T-helper 1 cell treated with Interleukin-12 subunit alpha and Interleukin-12 subunit beta and Interleukin-4 antibody, amounts not matched to agents 30 ng/mL and 1 ng/mL, for 36 hours (primary cell): ENCODE results near the gene TNFRSF9. TPM values are rescaled to one million over a fixed set of nuclear protein-coding genes. Genes with fewer than 3 reads are reported as not detected.

Experiments
- intact Hi-C: fragments of 100-400 bp; cut with micrococcal nuclease; formaldehyde crosslinking; loops from one replicate; pipeline ENCODE4 v1.15.1; 2024
- total RNA-seq: library from RNA; stranded (reverse); gene quantifications from 2 replicates; pipeline ENCODE4 v1.2.3, GENCODE V29; 2022

TNFRSF9 gene
- total RNA-seq, result 13.8 and 13.9 TPM in 2 replicates

GRCh38 chr1:7940745-7941436, at the start of gene TNFRSF9:
TSS of gene TNFRSF9 (minus strand) at chr1:7940839. CDS start at chr1:7939994, 845 bp downstream.
- intact Hi-C loops, result loop anchor here (1.0 kb wide), 1 partner anchor 8 kb away; no protein-coding TSS in a partner anchor

DNA sequence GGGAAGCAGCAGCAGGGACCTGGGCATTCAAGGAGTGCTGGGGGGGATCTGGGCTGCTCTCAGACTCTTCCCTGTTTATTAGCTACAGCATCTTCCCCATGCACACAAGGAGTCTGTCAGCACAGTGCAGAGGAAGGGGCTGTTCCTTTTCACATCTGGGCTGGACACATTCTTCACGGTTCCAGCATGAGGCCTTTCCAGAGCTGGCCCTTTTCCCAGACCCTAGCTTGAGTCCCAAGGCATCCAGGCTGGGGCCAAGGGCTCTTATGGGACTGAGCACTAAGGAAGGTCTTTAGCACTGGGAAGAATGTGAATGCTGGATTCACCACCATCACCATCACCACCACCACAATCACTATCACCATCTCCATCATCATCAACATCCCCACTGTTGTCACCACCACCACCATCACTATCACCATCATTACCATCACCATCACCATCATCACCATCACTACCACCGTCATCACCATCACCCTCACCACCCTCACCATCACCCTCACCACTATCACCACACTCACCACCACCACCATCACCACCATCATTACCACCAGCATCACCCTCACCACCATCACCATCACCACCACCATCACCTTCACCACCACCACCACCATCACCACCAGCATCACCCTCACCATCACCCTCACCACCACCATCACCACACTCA, 49.3 kb upstream of the TNFRSF9 start:
- intact Hi-C loops, result no loop called here

- intact Hi-C loops, result no loop called here
Observed at GRCh38 chr1:7988576-7988975, 47.9 kb upstream of the TNFRSF9 start.

GRCh38 chr1:7987528-7987927, 46.9 kb upstream of the TNFRSF9 start:
- intact Hi-C loops, result no loop called here

GRCh38 chr1:7985851-7986612, 45.4 kb upstream of the TNFRSF9 start:
- intact Hi-C loops, result no loop called here

DNA sequence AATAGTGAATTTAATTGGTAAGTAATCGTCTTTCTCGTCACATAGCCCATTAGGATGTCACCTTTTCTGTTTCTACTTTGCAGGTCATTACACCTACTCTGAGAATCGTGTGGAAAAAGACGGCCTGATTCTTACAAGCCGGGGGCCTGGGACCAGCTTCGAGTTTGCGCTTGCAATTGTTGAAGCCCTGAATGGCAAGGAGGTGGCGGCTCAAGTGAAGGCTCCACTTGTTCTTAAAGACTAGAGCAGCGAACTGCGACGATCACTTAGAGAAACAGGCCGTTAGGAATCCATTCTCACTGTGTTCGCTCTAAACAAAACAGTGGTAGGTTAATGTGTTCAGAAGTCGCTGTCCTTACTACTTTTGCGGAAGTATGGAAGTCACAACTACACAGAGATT, 44.2 kb upstream of the TNFRSF9 start:
- intact Hi-C loops, result no loop called here

GRCh38 chr1:7983086-7983778, 42.6 kb upstream of the TNFRSF9 start:
- intact Hi-C loops, result no loop called here

- intact Hi-C loops, result no loop called here
Observed at GRCh38 chr1:7980984-7981383, 40.3 kb upstream of the TNFRSF9 start.

DNA sequence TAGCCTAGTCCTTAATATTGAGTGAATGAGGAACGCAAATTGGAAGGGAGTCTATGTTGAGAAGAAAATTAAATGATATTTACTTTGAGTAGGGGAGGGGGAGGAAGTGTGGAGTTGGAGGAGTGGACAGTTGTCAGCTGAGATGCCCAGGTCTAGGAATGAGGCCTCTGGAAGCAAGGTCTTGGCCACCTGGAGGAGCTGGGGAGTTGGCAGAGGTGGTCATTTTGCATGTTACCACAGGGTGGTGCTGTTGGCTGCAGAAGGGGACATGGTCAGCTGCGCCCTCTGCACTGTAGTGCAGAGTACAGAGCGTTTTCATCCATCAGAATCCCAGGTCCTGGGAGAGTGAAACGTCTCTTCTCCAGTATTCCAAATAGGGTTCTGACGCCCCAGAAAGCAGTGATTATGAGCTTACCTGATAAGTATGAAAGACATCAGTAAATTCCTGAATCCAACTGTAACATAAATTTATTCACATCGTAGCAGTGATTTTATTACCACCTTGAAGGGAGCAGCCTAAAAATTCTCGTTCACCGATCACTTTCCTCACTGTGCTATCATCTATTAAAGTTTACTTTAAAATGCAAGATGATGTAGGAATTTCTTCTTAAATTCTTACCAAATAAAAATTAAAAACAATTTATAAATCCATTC, 34.7 kb upstream of the TNFRSF9 start:
- intact Hi-C loops, result no loop called here

- intact Hi-C loops, result no loop called here
Observed at GRCh38 chr1:7973086-7973485, 32.4 kb upstream of the TNFRSF9 start.

GRCh38 chr1:7972285-7972684, 31.6 kb upstream of the TNFRSF9 start:
- intact Hi-C loops, result no loop called here

DNA sequence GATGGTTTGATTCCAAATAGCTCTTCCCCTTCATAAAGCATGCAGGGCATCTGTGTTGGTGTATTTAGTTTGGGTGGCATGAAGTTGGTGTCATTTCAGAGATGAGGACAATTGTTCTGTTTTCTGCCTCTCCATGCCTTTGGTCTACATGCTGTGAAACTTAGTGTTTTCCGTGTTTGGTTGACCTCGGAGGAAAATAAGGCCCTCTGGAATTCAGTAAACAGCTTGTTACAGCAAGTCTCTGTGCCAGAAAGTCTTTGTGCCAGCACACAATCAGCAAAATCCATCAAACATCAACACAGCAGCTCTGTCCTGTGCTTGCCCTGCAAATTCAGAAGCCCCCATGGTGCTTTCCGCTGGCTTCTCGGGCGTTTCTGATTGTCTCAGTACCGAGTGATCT, 30.4 kb upstream of the TNFRSF9 start:
- intact Hi-C loops, result no loop called here

- intact Hi-C loops, result no loop called here
Observed at GRCh38 chr1:7970246-7970645, 29.6 kb upstream of the TNFRSF9 start.

- intact Hi-C loops, result loop anchor here (10.0 kb wide), 1 partner anchor 1363 kb away; the partner anchor contains the start of gene KLHL21
Observed at GRCh38 chr1:7967651-7968050, 27.0 kb upstream of the TNFRSF9 start.

- intact Hi-C loops, result loop anchor here (10.0 kb wide), 1 partner anchor 1362 kb away; the partner anchor contains the start of gene KLHL21
Observed at GRCh38 chr1:7967196-7967595, 26.6 kb upstream of the TNFRSF9 start.

GRCh38 chr1:7964476-7964875, 23.8 kb upstream of the TNFRSF9 start:
- intact Hi-C loops, result loop anchor here (10.0 kb wide), 1 partner anchor 1360 kb away; the partner anchor contains the start of gene KLHL21

DNA sequence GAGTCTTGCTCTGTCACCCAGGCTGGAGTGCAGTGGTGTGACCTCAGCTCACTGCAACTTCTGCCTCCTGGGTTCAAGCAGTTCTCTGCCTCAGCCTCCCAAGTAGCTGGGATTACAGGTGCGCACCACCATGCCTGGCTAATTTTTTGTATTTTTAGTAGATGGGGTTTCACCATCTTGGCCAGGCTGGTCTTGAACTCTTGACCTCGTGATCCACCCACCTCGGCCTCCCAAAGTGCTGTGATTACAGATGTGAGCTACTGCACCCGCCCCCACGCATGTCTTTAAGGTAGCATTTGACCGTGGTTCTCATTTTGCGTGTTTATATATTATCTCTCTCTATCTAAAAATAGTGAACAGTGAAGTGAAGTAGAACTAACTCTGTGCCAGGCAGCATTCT, 23.2 kb upstream of the TNFRSF9 start:
- intact Hi-C loops, result loop anchor here (2.0 to 10.0 kb wide), 2 partner anchors 133 to 1359 kb away; partner anchors contain the start of gene KLHL21

- intact Hi-C loops, result loop anchor here (2.0 to 10.0 kb wide), 2 partner anchors 133 to 1359 kb away; partner anchors contain the start of gene KLHL21
Observed at GRCh38 chr1:7963378-7963730, 22.7 kb upstream of the TNFRSF9 start.

DNA sequence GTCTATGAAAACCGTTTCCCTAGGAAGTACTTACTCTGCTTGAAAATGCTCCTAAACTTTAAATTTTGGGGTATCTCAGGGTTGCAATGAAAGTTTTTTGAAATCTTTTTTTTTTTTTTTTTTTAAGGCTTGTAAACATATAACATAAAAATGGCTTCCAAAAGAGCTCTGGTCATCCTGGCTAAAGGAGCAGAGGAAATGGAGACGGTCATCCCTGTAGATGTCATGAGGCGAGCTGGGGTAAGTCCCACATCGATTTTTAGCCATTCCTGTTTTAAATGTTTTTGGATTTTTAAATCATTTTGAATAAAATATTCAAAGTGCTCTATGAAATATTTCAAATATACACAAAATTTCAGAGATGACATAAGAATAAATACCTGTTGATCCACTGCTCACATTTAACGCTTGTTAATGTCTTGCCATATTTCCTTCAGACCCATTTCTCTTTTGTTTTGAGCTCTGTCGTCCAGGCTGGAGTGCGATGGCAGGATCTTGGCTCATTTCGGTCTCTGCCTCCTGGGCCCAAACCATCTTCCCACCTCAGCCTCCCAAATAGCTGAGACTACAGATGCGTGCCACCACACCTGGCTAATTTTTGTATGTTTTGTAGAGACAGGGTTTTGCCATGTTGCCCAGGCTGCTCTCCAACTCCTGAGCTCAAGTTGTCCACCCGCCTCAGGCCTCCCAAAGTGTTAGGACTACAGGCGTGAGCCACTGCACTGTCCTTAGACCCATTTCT, 22.2 kb upstream of the TNFRSF9 start:
- intact Hi-C loops, result loop anchor here (1.0 to 10.0 kb wide), 3 partner anchors 9 to 1358 kb away; partner anchors contain the start of gene KLHL21

- intact Hi-C loops, result loop anchor here (1.0 to 10.0 kb wide), 3 partner anchors 8 to 1357 kb away; partner anchors contain the start of gene KLHL21
Observed at GRCh38 chr1:7962014-7962335, 21.3 kb upstream of the TNFRSF9 start.
